DND-41 (cell line): ENCODE data around the gene LRGUK.

Experiments used
- EZH2 ChIP-seq: IDR thresholded peaks from 3 replicates; pipeline ENCODE4 v1.6.1; 2012; ENCODE audit warnings: borderline replicate concordance, low read depth, mild to moderate bottlenecking, moderate library complexity, low read length, inconsistent platforms; ENCODE audit not compliant: severe bottlenecking
- TF ChIP-seq, protein P1 (sequence below): IDR thresholded peaks from 2 replicates; pipeline ENCODE4 v1.5.1; 2012; ENCODE audit warnings: borderline replicate concordance, low read length, moderate library complexity, mild to moderate bottlenecking; ENCODE audit not compliant: poor library complexity, severe bottlenecking; ENCODE audit errors: extremely low read depth

DNA sequence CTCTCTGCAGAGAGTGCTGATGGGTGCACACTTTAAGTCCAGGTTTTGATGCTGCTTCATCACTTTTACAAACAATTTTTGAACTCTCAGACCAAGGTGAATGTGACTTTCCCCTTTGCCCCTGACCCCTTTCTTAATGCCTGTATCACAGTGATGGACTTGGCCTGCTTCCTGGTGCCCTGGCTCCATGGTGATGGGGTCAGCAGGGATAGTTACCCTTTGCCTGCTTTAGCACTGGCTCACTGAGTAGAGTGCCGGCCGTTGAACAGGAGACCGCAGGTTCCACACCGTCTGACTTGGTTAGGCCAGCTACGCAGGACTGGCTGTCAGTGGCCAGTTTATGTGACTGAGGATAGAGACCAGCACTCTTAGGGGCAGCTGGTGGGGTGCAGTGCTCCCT, 40.1 kb downstream of the LRGUK start:
- TF ChIP-seq, protein P1, sequence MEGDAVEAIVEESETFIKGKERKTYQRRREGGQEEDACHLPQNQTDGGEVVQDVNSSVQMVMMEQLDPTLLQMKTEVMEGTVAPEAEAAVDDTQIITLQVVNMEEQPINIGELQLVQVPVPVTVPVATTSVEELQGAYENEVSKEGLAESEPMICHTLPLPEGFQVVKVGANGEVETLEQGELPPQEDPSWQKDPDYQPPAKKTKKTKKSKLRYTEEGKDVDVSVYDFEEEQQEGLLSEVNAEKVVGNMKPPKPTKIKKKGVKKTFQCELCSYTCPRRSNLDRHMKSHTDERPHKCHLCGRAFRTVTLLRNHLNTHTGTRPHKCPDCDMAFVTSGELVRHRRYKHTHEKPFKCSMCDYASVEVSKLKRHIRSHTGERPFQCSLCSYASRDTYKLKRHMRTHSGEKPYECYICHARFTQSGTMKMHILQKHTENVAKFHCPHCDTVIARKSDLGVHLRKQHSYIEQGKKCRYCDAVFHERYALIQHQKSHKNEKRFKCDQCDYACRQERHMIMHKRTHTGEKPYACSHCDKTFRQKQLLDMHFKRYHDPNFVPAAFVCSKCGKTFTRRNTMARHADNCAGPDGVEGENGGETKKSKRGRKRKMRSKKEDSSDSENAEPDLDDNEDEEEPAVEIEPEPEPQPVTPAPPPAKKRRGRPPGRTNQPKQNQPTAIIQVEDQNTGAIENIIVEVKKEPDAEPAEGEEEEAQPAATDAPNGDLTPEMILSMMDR = no peak
- TF ChIP-seq EZH2 = no peak
